PFSK-1 (cell line): ENCODE data around the gene TBC1D22A.

Source experiments
- FOXP2 ChIP-seq: optimal IDR thresholded peaks from 2 replicates; pipeline ENCODE3; 2011; ENCODE audit warnings: borderline replicate concordance, control low read depth, inconsistent platforms; ENCODE audit not compliant: insufficient read depth; ENCODE audit errors: extremely low read length, extremely low read depth
- POLR2AphosphoS5 ChIP-seq: IDR thresholded peaks from 2 replicates; pipeline ENCODE4 v1.6.1; 2012; ENCODE audit warnings: low read depth, mild to moderate bottlenecking, control low read depth, low read length, moderate library complexity
- SIN3A ChIP-seq: IDR thresholded peaks from 2 replicates; pipeline ENCODE4 v1.6.1; 2012; ENCODE audit warnings: mild to moderate bottlenecking, low read length, moderate library complexity, borderline replicate concordance; ENCODE audit not compliant: insufficient read depth
- TAF1 ChIP-seq: IDR thresholded peaks from 2 replicates; pipeline ENCODE4 v1.6.1; 2012; ENCODE audit warnings: low read length, control low read depth, borderline replicate concordance; ENCODE audit not compliant: insufficient read depth
- TF ChIP-seq, protein P1 (sequence below), 2 experiments: IDR thresholded peaks; 2 replicates each; pipeline versions ENCODE4 v1.6.1 to v1.8.0; 2011 to 2012; ENCODE audit warnings: low read depth in 2 of 2, low read length in 2 of 2, control low read depth in 1 of 2, inconsistent platforms in 1 of 2, mild to moderate bottlenecking in 1 of 2, moderate library complexity in 1 of 2; ENCODE audit not compliant: insufficient read depth in 1 of 2

GRCh38 chr22:47052236-47053012 lies 290.0 kb downstream of the TBC1D22A start:
- TF ChIP-seq POLR2AphosphoS5: no peak
- no peak for TF ChIP-seq TAF1
- TF ChIP-seq, protein P1, sequence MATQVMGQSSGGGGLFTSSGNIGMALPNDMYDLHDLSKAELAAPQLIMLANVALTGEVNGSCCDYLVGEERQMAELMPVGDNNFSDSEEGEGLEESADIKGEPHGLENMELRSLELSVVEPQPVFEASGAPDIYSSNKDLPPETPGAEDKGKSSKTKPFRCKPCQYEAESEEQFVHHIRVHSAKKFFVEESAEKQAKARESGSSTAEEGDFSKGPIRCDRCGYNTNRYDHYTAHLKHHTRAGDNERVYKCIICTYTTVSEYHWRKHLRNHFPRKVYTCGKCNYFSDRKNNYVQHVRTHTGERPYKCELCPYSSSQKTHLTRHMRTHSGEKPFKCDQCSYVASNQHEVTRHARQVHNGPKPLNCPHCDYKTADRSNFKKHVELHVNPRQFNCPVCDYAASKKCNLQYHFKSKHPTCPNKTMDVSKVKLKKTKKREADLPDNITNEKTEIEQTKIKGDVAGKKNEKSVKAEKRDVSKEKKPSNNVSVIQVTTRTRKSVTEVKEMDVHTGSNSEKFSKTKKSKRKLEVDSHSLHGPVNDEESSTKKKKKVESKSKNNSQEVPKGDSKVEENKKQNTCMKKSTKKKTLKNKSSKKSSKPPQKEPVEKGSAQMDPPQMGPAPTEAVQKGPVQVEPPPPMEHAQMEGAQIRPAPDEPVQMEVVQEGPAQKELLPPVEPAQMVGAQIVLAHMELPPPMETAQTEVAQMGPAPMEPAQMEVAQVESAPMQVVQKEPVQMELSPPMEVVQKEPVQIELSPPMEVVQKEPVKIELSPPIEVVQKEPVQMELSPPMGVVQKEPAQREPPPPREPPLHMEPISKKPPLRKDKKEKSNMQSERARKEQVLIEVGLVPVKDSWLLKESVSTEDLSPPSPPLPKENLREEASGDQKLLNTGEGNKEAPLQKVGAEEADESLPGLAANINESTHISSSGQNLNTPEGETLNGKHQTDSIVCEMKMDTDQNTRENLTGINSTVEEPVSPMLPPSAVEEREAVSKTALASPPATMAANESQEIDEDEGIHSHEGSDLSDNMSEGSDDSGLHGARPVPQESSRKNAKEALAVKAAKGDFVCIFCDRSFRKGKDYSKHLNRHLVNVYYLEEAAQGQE (IDR thresholded peaks at IDR 0.05; ENCODE audit: insufficient read depth in 1 of 2, low read depth in 2 of 2, low read length in 2 of 2): no peak
- TF ChIP-seq FOXP2: no peak
- no peak for TF ChIP-seq SIN3A
